GM19324 (cell line): ENCODE data around the gene FOSL2.
A peak's percentile ranks its signal among the peaks of the same experiment; 100 is the strongest.

Experiments
- ATAC-seq: cut with Tn5 transposase; IDR thresholded peaks from one replicate; pipeline ENCODE4 v1.9.1; 2021; ENCODE audit warnings: mild to moderate bottlenecking, moderate library complexity; ENCODE audit not compliant: unreplicated experiment, low FRiP score

Gene FOSL2

GRCh38 chr2:28391564-28392296 lies 928 bp upstream of the FOSL2 start:
- peak; percentile 38 for ATAC-seq

- no peak for ATAC-seq
These were observed 617 bp downstream of the FOSL2 start for GRCh38 chr2:28393114-28393836.

GRCh38 chr2:28394331-28394877 lies 1.7 kb downstream of the FOSL2 start:
- ATAC-seq: no peak

GRCh38 chr2:28394997-28395333 lies 2.3 kb downstream of the FOSL2 start:
- no peak for ATAC-seq

- ATAC-seq: no peak
These were observed 2.8 kb downstream of the FOSL2 start for GRCh38 chr2:28395334-28396061.

GRCh38 chr2:28397043-28397381 lies 4.4 kb downstream of the FOSL2 start:
- ATAC-seq: no peak

- ATAC-seq: no peak
These were observed 5.6 kb downstream of the FOSL2 start for GRCh38 chr2:28398101-28398834.

GRCh38 chr2:28399289-28399688 lies 6.6 kb downstream of the FOSL2 start:
- ATAC-seq: no peak

GRCh38 chr2:28399956-28400355 lies 7.3 kb downstream of the FOSL2 start:
- ATAC-seq: no peak

- ATAC-seq: no peak
These were observed 7.8 kb downstream of the FOSL2 start for GRCh38 chr2:28400419-28400818.

GRCh38 chr2:28400921-28401320 lies 8.3 kb downstream of the FOSL2 start:
- ATAC-seq: no peak

GRCh38 chr2:28401411-28401810 lies 8.8 kb downstream of the FOSL2 start:
- no peak for ATAC-seq

- ATAC-seq: no peak
These were observed 9.4 kb downstream of the FOSL2 start for GRCh38 chr2:28401948-28402550.

- no peak for ATAC-seq
These were observed 10.8 kb downstream of the FOSL2 start for GRCh38 chr2:28403370-28403956.

GRCh38 chr2:28404086-28404485 lies 11.4 kb downstream of the FOSL2 start:
- ATAC-seq: no peak

GRCh38 chr2:28405537-28405936 lies 12.9 kb downstream of the FOSL2 start:
- ATAC-seq: no peak

- ATAC-seq: no peak
These were observed 13.8 kb downstream of the FOSL2 start for GRCh38 chr2:28406276-28407096.

- no peak for ATAC-seq
These were observed 14.7 kb downstream of the FOSL2 start for GRCh38 chr2:28407131-28407975.
